Nephron progenitor cell (in vitro differentiated cells): Measurements from ENCODE around the gene MPZ.
A peak's percentile ranks its signal among the peaks of the same experiment; 100 is the strongest.
"Not testable (repeated sequence)": the region's sequence is repeated elsewhere in the genome, so short reads cannot be mapped to it uniquely, and the experiment has no call there.

Experiments used
- DNase-seq: peaks from one replicate; pipeline ENCODE4 v3.0.0; 2021
- H3K27ac Mint-ChIP-seq: 2 replicates; pipeline ENCODE4 v1.8.0; 2021; ENCODE audit warnings: mild to moderate bottlenecking, moderate library complexity, mixed read lengths
- H3K27me3 Mint-ChIP-seq: 2 replicates; pipeline ENCODE4 v1.8.0; 2021; ENCODE audit warnings: mild to moderate bottlenecking, low read depth, mixed read lengths; ENCODE audit not compliant: poor library complexity
- H3K36me3 Mint-ChIP-seq: 2 replicates; pipeline ENCODE4 v1.8.0; 2021; ENCODE audit warnings: low read depth, mixed read lengths
- H3K4me1 Mint-ChIP-seq: 2 replicates; pipeline ENCODE4 v1.8.0; 2021; ENCODE audit warnings: mixed read lengths
- H3K4me3 Mint-ChIP-seq: 2 replicates; pipeline ENCODE4 v1.8.0; 2021; ENCODE audit warnings: mild to moderate bottlenecking, moderate library complexity, mixed read lengths
- H3K9me3 Mint-ChIP-seq: 2 replicates; pipeline ENCODE4 v1.8.0; 2021; ENCODE audit warnings: mild to moderate bottlenecking, moderate library complexity, mixed read lengths
- CTCF ChIP-seq: fragments of 200-600 bp; sonication (generic); IDR thresholded peaks from 2 replicates; pipeline ENCODE4 v1.5.0; 2021; ENCODE audit warnings: antibody characterized with exemption

Gene MPZ

GRCh38 chr1:161342177-161342576 lies 32.4 kb upstream of the MPZ start:
- no peak overlapping the region for H3K4me3 Mint-ChIP-seq
- peaks cover 2% of the 10 kb centered on the region for H3K27me3 Mint-ChIP-seq
- H3K36me3 Mint-ChIP-seq = peaks cover 63% of the 10 kb centered on the region
- TF ChIP-seq CTCF = no peak
- H3K9me3 Mint-ChIP-seq = no peaks in the 10 kb centered on the region
- no peak for DNase-seq
- no peak overlapping the region for H3K27ac Mint-ChIP-seq
- H3K4me1 Mint-ChIP-seq = no peaks in the 10 kb centered on the region

- Mint-ChIP-seq H3K4me3 (no peak overlapping the region), H3K9me3 (no peaks in the 10 kb centered on the region), H3K4me1 (no peaks in the 10 kb centered on the region), H3K36me3 (peaks cover 68% of the 10 kb centered on the region), H3K27me3 (peaks cover 2% of the 10 kb centered on the region), H3K27ac (no peak overlapping the region)
- TF ChIP-seq CTCF = no peak
- no peak for DNase-seq
Observed at GRCh38 chr1:161335796-161336195, 26.0 kb upstream of the MPZ start.

- TF ChIP-seq CTCF = no peak
- Mint-ChIP-seq H3K9me3 (no peaks in the 10 kb centered on the region), H3K27me3 (peaks cover 3% of the 10 kb centered on the region), H3K4me3 (no peak overlapping the region), H3K27ac (no peak overlapping the region), H3K4me1 (no peaks in the 10 kb centered on the region), H3K36me3 (peaks cover 65% of the 10 kb centered on the region)
- no peak for DNase-seq
Observed at GRCh38 chr1:161333166-161333565, 23.4 kb upstream of the MPZ start.

GRCh38 chr1:161330346-161330745 lies 20.6 kb upstream of the MPZ start:
- Mint-ChIP-seq H3K27me3 (peaks cover 3% of the 10 kb centered on the region), H3K4me1 (no peaks in the 10 kb centered on the region), H3K36me3 (peaks cover 71% of the 10 kb centered on the region), H3K27ac (no peak overlapping the region), H3K9me3 (no peaks in the 10 kb centered on the region), H3K4me3 (no peak overlapping the region)
- DNase-seq = no peak
- no peak for TF ChIP-seq CTCF

GRCh38 chr1:161324020-161324419 lies 14.3 kb upstream of the MPZ start:
- H3K27me3 Mint-ChIP-seq = no peaks in the 10 kb centered on the region
- DNase-seq = no peak
- no peaks in the 10 kb centered on the region for H3K4me1 Mint-ChIP-seq
- no peaks in the 10 kb centered on the region for H3K9me3 Mint-ChIP-seq
- TF ChIP-seq CTCF = no peak
- no peak overlapping the region for H3K27ac Mint-ChIP-seq
- H3K36me3 Mint-ChIP-seq = peaks cover 39% of the 10 kb centered on the region
- H3K4me3 Mint-ChIP-seq = no peak overlapping the region

GRCh38 chr1:161315841-161316674 lies 6.3 kb upstream of the MPZ start:
- H3K36me3 Mint-ChIP-seq, H3K9me3 Mint-ChIP-seq, DNase-seq, H3K27me3 Mint-ChIP-seq: not testable (repeated sequence)
- H3K4me1 Mint-ChIP-seq = peaks cover 32% of the 10 kb centered on the region
- peak overlapping the region; percentile 100 for H3K4me3 Mint-ChIP-seq
- H3K27ac Mint-ChIP-seq = peak overlapping the region; percentile 36
